Ishikawa (cell line): ENCODE results near the gene GAA.

Experiments used
- CEBPB ChIP-seq: IDR thresholded peaks from 2 replicates; pipeline ENCODE4 v1.6.1; 2012
- CREB1 ChIP-seq: IDR thresholded peaks from 2 replicates; pipeline ENCODE4 v1.6.1; 2012; ENCODE audit warnings: low read depth
- EGR1 ChIP-seq: IDR thresholded peaks from 2 replicates; pipeline ENCODE4 v1.6.1; 2012
- EP300 ChIP-seq: IDR thresholded peaks from 2 replicates; pipeline ENCODE4 v1.6.1; 2012; ENCODE audit warnings: borderline replicate concordance
- FOXM1 ChIP-seq: IDR thresholded peaks from 2 replicates; pipeline ENCODE4 v1.6.1; 2012; ENCODE audit warnings: low read depth, borderline replicate concordance
- MAX ChIP-seq: IDR thresholded peaks from 2 replicates; pipeline ENCODE4 v1.6.1; 2012
- NFIC ChIP-seq: IDR thresholded peaks from 2 replicates; pipeline ENCODE4 v1.6.1; 2012
- RAD21 ChIP-seq: IDR thresholded peaks from 2 replicates; pipeline ENCODE4 v1.6.1; 2012; ENCODE audit warnings: low read depth
- REST ChIP-seq: IDR thresholded peaks from 2 replicates; pipeline ENCODE4 v1.6.1; 2012; ENCODE audit warnings: low read depth, mild to moderate bottlenecking
- TAF1 ChIP-seq: IDR thresholded peaks from 2 replicates; pipeline ENCODE4 v1.6.1; 2012; ENCODE audit warnings: low read depth, mild to moderate bottlenecking
- TCF12 ChIP-seq: IDR thresholded peaks from 2 replicates; pipeline ENCODE4 v1.6.1; 2012; ENCODE audit warnings: low read depth
- TEAD4 ChIP-seq: IDR thresholded peaks from 2 replicates; pipeline ENCODE4 v1.6.1; 2012
- USF1 ChIP-seq: IDR thresholded peaks from 2 replicates; pipeline ENCODE4 v1.6.1; 2012
- YY1 ChIP-seq: IDR thresholded peaks from 2 replicates; pipeline ENCODE4 v1.6.1; 2012; ENCODE audit warnings: low read depth
- ZBTB7A ChIP-seq: IDR thresholded peaks from 2 replicates; pipeline ENCODE4 v1.6.1; 2012; ENCODE audit warnings: low read depth

Gene GAA

DNA sequence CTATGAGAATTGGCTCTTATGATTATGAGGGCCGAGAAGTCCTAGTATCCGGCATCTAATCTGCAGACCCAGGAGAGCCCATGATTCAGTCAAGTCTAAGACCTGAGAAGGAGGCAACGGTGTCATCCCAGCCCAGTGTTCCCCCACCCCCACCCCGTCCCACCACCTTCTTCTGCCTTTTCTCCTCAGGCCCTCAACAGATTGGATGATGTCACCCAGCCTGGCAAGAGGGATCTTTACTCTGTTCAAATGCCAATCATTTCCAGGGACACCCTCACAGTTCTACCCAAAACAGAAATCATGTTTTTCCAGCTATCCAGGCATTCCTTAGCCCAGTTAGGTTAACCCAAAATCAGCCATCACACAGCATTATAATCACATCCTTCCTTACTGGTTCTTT, 10.0 kb upstream of the GAA start:
- TF ChIP-seq TCF12 (no peak), RAD21 (no peak), TAF1 (no peak), EGR1 (no peak), REST (no peak), EP300 (no peak), MAX (no peak), ZBTB7A (no peak), YY1 (no peak), TEAD4 (no peak), CEBPB (no peak), NFIC (no peak), CREB1 (no peak), USF1 (no peak), FOXM1 (no peak)

DNA sequence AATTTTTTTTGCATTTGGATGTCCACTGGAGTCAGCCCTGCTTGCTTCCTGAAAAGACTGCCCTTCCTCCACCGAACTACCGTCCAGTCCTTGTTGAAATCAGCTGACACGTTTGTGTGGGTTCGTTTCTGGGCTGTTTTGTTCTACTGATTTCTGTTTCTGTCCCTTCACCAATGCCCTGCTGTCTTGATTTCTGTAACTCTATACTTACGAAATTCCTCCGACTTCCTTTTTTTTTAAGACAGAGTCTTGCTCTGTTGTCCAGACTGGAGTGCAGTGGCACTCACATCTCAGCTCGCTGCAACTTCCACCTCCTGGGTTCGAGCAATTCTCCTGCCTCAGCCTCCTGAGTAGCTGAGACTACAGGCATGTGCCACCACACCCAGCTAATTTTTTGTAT, 8.4 kb upstream of the GAA start:
- TF ChIP-seq USF1 (no peak), FOXM1 (no peak), MAX (no peak), NFIC (no peak), RAD21 (no peak), CREB1 (no peak), EGR1 (no peak)

DNA sequence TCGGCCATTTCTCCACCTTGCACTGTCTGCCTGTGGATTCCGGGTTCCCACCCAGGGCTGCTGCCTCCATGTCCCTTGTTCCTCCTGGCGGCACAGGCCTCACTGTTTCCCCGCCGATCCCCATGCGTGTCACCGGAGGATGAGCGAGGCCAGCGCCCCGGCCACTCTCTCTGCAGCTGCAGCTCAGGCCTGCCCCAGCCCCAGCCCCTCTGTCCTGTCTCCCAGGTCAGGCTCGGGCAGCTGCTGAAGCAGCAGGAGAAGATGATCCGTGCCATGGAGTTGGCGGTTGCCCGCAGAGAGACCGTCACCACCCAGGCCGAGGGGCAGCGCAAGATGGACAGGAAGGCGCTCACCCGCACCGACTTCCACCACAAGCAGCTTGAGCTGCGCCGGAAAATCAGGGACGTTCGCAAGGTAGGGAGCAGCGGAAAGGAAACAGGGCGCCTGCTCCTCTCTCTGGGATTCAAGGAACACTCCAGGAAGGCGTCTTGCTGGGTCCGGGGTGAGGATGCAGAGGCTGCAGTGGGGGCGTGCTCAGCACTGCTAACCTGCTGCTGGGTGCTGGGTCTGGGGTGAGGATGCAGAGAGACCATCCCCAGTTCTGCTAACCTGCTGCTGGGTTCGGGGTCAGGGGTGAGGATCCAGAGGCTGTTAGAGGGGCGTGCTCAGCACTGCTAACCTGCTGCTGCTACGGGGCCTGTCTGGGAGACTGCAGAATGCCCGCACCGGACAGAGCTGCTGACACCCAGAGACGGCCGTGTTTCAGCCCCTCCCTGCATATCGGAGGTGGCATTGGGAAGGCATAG, 6.1 kb upstream of the GAA start:
- TF ChIP-seq YY1 = no peak

DNA sequence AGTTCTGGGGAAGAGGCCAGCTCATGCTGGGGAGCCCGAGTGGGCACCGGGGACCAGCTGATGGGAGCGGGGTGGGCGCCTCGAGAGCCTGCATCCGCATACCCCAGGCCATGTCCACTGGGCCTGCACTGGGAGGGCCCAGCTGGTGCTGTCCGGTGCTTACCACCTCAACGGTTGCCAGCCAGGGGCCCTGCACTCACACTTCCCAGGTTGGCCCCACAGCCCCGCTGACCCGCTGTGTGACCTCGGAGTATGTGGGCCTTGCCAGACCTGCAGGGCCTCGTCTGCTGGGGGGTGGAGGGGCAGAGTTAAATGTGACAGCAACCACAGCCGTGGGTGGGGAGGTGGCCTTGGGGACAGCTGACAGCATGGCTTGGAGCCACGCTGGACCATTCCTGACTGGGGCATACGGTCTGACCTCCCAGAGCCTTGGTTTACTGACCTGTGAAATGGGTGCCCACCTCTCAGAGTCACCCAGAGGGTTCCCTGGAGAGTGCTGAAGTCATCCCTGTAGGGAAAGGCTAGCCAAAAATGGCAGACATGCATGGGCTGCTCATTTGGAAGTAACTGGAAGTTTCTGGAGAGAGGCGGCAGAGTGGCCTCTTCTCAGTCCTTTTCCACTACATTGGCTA, 5.4 kb upstream of the GAA start:
- TF ChIP-seq FOXM1 (no peak), REST (0 out of 2 replicates have a peak, but pooled peaks have one; percentile 16), NFIC (no peak)

DNA sequence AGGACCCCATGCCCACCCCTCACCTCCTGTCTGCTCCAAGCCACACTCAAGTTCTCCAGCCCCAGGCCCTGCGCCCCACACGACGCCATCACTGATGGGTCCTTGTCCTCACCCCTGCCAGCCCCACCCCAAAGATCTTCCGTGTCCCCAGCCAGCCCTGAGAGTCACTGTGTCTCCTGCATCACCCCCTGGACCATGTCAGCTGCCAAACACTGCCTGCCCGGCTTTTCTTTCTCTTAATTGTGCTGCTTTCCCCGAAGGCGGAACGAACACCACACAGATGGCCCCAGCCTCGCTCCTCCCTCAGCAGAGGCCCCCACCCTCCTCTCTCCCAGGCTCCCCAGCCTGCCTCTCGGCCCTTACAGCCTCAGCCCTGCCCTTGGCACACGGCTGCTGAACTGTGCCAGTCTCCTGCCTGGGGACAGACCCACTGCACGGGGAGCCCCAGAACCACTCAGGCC, 4.8 kb upstream of the GAA start:
- TF ChIP-seq USF1 = no peak

- TF ChIP-seq USF1 = no peak
- TF ChIP-seq EP300 = no peak
- TF ChIP-seq YY1 = no peak
- no peak for TF ChIP-seq FOXM1
- no peak for TF ChIP-seq TEAD4
- no peak for TF ChIP-seq REST
- no peak for TF ChIP-seq MAX
- no peak for TF ChIP-seq CREB1
Observed at GRCh38 chr17:80097127-80097621, 4.2 kb upstream of the GAA start.
